HG02840 (cell line): ENCODE measurements around the gene GPR171.

ENCODE experiments used
- ATAC-seq: cut with Tn5 transposase; IDR thresholded peaks from one replicate; pipeline ENCODE4 v1.9.1; 2021; ENCODE audit warnings: mild to moderate bottlenecking, moderate library complexity, moderate number of reproducible peaks; ENCODE audit not compliant: unreplicated experiment, low FRiP score

Gene GPR171

GRCh38 chr3:151216641-151217607 is 13.9 kb upstream of the GPR171 start:
- ATAC-seq = no peak

DNA sequence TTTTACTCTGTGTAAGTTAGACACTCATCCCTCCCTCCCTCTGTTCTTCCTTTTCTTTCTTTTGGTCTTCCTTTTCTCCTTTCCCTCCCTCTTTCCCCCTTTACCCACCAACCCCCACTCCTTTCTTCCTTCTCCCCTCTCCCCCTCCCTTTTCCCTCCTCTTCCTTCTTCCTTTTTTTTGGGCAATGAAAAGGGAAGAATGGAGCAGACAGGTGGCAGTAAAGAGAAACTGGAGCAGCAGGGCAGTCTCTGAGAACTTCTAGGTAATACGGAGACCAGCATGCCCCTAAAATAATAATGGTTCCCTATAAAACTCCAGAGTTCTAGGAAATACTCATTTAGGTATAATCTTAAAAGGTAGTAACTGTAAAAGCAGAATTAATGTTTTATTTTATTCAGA is 11.4 kb upstream of the GPR171 start:
- no peak for ATAC-seq

DNA sequence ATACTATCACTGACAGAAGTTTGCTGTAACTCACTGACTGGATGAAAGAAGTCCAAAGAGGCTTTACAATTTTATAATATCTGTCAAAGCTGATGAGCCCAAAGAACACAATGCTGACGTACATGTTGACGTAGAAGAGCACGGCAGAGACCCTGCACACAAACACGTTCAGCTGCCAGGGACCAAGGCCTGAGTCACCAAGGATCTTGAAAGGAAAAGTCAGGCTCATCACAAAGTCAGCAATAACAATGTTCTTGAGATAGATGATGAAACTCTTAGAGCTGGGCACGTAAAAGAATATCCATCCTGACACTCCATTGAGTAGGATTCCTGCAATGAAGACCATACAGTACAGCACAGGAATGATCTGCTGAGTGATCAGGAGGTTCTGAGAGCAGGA is 10.9 kb upstream of the GPR171 start:
- ATAC-seq = no peak

DNA sequence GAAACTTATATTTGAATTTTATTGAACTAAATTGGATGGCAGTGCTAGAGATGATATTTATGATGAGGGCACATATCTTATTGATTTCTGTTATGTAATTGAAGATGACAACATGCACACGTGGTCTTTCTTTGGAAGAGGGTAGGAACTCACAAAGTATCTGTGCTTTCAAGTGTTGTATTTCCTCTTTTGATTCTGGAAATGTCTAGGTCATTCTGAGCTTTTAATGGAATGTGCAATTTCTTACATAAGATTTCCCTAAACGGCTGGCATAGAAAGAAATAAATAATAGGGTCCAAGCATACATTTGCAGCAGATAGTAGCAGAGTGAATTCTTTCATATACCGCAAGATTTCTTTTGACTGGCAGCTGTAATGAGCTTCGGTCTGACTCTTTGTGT is 10.1 kb upstream of the GPR171 start:
- ATAC-seq = no peak

DNA sequence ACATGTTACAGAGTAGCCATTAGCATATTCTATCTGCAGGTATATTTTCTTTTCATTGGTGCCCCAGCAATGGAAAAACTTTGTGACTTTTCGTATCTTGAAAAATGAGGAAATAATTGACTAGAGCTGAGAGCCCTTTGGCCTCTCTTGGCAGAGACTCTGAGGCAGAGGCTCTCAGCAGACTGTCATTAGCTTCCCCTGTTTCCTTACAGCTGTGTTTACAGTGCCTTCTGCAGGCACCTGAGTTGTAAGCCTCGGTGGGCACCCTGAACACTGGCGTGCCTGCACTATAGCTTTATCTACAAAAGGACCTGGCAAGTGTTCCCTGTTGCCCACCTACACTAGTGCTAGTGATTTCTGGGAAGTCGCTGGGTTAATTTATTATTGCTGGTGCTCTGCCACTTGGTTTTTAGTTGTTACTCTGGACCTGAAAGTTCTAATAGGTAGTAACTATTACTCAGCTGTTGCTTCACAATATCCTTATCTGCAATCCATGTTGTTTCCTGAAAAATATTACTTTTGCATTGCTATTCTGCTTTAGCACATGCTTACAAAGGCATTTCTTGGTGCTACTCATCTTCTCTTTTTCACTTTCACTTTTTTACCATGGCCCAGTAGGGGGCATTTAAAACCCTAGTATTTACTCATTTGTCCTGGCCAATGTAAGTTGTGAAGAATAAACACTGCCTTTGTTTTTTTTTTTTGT is 7.8 kb upstream of the GPR171 start:
- ATAC-seq = no peak

GRCh38 chr3:151209654-151210053 is 6.6 kb upstream of the GPR171 start:
- no peak for ATAC-seq

- no peak for ATAC-seq
Observed at GRCh38 chr3:151206201-151206600, 3.2 kb upstream of the GPR171 start.

DNA sequence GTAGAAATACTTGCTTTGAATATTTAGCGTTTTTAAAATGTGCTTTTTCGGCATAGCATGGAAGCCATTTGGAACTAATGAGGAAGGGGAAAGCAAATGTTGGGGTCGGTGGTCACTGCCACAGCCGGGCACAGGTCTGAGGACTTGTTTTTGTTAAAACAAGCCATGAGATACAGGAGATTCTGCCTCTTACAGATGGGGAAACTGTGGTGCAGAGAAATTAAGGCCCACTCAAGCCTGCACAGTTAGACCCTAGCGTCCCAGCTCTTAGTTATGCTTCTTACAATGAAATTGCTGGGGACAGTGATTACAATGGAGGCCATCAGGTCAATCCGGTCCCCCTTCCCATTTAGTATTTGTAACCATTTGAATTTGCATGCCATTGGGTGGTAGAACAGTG is 2.5 kb upstream of the GPR171 start:
- ATAC-seq = no peak

DNA sequence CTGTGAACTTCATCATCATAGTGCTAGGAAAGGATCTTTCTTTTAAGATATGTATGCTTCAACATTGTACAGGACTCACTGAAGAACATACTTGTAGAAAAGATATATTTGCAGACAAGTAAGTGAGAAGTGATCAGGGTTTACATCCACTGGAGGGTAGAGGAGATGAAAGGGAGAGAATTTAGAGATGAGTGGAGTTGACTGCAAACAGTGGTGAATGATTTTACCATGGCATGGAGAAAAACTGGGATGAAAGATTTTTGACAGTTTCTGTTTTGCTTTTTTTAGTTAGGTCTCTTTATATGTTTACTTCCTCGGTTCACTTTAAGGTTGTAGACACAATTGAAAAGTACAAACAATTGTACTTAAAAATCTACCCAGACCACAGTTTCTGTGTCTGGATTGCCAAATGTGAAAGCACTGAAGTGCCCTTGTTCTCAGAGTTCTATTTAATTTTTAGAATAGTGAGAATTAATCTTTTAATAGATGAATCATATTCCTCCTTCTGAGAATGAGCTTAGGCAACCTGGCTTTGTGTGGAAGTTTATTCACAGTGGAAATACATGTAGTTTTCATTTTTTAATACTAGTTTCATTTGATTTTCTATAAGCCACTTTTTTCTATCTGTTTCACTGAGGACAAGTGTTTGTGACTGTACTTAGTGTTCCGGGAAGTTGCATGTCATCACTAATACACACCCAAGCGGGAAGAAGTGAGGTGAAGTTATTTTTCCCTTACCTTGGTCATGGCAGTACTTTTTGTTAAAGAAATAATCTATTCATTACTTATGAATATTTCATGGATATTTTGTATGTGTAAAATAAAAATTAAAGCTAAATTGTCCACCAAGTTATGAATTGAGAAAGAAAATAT is 1.8 kb upstream of the GPR171 start:
- ATAC-seq = no peak

DNA sequence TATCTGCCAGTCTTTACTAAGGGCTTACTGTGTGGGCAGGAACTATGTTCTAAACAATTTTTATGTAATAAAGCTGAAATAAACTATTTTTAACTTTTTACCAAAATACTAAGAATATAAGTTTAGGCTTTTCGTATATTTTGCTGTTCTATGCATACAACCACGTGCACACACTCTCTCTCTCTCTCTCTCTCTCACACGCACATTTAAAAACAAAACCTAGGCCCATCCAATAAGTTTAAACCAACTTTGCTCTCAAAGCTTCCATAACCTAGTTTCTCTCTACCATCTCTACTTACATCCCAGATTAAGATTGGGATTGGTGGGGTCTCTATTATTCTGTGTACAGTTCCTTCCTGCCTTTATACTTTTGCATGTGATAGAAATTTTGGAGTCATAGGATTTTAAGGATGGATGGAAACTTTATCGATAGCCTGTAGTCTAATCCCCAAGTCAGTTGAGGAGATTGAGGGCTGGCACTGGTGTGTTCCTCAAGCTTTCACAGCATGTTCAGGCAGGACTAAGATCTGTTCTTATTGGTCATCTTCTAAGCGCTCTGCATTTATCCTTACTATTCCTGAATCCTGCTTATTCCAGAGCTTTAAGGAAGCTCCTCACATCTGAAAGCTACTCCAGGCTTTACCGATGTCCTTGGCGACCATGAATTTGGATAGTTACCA is 1.8 kb downstream of the GPR171 start:
- ATAC-seq = no peak

GRCh38 chr3:151200586-151200985 is 2.4 kb downstream of the GPR171 start:
- ATAC-seq = no peak

- no peak for ATAC-seq
Observed at GRCh38 chr3:151199554-151200438, 3.2 kb downstream of the GPR171 start.

DNA sequence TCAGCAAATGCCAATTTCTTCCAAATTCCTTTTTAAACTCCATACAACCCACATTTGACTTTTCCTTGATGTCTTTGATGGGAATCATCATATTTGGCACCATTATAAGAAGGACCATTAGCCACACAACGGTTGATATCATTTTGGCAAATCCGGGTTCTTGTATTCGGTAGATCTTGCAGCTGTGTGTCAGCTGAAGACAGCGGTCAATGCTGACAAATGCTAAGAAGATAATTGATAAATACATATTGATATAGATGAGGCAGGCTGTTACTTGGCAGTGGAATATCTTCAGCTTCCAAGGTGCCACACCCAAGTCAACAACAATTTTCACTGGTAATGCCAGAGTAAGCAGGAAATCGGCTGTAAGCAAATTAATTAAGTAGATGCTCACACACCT is 4.2 kb downstream of the GPR171 start:
- ATAC-seq = no peak

GRCh38 chr3:151197981-151198767 is 4.8 kb downstream of the GPR171 start:
- no peak for ATAC-seq

DNA sequence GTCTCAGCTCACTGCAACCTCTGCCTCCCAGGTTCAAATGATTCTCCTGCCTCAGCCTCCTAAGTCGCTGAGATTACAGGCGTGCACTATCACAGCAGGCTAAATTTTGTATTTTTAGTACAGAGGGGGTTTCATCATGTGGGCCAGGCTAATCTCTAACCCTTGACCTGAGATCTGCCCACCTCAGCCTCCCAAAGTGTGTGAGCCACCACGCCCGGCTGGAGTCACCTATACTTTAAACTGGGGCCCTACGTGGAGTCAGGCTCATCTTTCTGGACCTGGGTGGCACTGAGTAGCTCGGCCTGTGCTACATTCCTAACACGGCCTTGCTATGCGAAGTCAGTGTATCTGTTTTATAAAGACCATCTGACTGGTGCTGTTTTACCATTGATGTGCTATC is 5.8 kb downstream of the GPR171 start:
- ATAC-seq = no peak

DNA sequence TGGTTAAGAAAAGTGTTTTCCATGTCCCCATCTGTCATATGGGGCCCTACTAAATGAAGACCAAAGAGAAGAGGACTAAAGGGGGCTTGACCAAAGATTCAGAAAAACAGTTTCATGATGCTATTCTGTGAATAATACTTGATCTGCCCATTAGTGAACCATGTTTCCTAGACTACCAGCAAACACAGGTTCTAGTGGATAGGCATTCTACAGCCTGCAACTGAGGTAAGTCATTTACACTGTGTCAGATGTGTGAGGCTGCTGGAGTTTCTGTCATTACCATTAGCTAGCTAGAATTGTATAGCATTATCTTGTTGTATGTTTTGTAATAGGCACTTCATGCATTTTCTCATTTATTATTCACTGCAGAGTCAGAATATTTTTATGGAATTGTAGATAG is 6.6 kb downstream of the GPR171 start:
- ATAC-seq = no peak

- no peak for ATAC-seq
Observed at GRCh38 chr3:151195826-151196225, 7.2 kb downstream of the GPR171 start.

- no peak for ATAC-seq
Observed at GRCh38 chr3:151192545-151192944, 10.5 kb downstream of the GPR171 start.
